ENCODE measurements around the gene BGLAP. TPM values are rescaled to one million over a fixed set of nuclear protein-coding genes. Genes with fewer than 3 reads are reported as not detected.

Gene BGLAP
- total RNA-seq, 8 experiments from 2014 or later = 0.36 to 2.6 (median 0.93) TPM

DNA sequence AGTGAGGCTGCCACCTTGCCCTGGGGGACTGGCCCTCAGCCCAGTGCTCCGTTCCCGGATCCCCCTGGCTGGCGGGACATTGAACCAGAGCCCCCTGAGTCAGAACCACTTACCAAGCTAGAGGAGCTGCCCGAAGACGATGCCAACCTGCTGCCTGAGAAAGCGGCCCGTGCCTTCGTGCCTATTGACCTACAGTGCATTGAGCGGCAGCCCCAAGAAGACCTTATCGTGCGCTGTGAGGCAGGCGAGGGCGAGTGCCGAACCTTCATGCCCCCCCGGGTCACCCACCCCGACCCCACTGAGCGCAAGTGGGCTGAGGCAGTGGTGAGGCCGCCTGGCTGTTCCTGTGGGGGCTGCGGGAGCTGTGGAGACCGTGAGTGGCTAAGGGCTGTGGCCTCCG is 43.5 kb downstream of the BGLAP start:
- in situ Hi-C loops (cut with MboI; ENCODE audit: low pct_unique_long_range_greater_than_20kb in 2 of 9, low sequenced_read_pairs in 9 of 9, unreplicated experiment in 9 of 9) = no loop called here
- Histone ChIP-seq H3K4me3 (no peak overlapping the region), H3K4me1 (replicated peaks in 1 of 2) (peaks cover 15 to 16% of the 10 kb centered on the region in 2 donors), H3K27ac (no peak overlapping the region)
- WGBS, 10 experiments = 86 to 100% methylated on average over 4 to 11 of the region's 21 CpGs; no CpG with 5 or more reads in 8 of the 10 experiments
- no peak for ATAC-seq (replicated peaks in 6 of 8)

DNA sequence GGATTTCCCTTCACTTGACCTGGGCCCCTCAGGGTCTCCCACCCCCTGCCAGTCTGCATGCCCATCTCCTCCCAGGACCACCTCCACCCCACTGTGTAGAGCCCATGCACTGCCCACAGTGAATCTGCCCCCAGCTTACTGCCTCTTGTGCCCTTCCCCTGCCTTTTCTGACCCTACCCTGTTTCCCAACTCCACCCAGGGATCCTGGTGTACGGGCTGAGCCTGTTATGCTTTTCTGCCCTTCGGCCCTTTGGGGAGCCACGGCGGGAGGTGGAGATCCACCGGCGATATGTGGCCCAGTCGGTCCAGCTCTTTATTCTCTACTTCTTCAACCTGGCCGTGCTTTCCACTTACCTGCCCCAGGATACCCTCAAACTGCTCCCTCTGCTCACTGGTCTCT is 44.1 kb downstream of the BGLAP start:
- H3K4me3 ChIP-seq = no peak overlapping the region
- H3K4me1 ChIP-seq (replicated peaks in 1 of 2) = peaks cover 16 to 17% of the 10 kb centered on the region in 2 donors
- WGBS, 10 experiments = 92 to 100% (median 97%) methylated on average over 1 to 5 of the region's 8 CpGs; no CpG with 5 or more reads in 6 of the 10 experiments
- H3K27ac ChIP-seq = no peak overlapping the region
- ATAC-seq (replicated peaks in 6 of 8) = no peak
- in situ Hi-C loops (cut with MboI; ENCODE audit: low pct_unique_long_range_greater_than_20kb in 2 of 9, low sequenced_read_pairs in 9 of 9, unreplicated experiment in 9 of 9) = no loop called here

DNA sequence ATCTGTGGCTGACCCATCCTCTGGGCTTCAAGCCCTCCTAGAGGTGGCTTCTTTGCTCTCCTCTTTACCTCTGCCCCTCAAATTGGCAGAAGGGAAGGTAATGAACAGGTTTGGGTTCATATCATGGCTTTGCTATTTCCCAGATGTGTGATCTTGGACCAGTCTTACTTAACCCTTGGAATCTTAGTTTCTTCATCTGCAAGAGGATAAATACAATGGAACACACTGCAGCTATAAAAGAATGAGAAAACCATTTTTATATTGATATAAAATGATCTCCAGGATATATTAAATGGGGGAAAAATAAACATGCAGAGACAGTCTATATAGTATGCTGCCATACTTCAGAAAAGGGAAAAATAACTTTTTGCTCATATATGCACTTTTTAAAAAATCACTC is 47.9 kb downstream of the BGLAP start:
- ATAC-seq (replicated peaks in 6 of 8) = no peak
- Histone ChIP-seq H3K4me1 (replicated peaks in 1 of 2) (peaks cover 11 to 14% of the 10 kb centered on the region in 2 donors), H3K4me3 (no peak overlapping the region), H3K27ac (no peak overlapping the region)
- in situ Hi-C loops (cut with MboI; ENCODE audit: low pct_unique_long_range_greater_than_20kb in 2 of 9, low sequenced_read_pairs in 9 of 9, unreplicated experiment in 9 of 9) = no loop called here

DNA sequence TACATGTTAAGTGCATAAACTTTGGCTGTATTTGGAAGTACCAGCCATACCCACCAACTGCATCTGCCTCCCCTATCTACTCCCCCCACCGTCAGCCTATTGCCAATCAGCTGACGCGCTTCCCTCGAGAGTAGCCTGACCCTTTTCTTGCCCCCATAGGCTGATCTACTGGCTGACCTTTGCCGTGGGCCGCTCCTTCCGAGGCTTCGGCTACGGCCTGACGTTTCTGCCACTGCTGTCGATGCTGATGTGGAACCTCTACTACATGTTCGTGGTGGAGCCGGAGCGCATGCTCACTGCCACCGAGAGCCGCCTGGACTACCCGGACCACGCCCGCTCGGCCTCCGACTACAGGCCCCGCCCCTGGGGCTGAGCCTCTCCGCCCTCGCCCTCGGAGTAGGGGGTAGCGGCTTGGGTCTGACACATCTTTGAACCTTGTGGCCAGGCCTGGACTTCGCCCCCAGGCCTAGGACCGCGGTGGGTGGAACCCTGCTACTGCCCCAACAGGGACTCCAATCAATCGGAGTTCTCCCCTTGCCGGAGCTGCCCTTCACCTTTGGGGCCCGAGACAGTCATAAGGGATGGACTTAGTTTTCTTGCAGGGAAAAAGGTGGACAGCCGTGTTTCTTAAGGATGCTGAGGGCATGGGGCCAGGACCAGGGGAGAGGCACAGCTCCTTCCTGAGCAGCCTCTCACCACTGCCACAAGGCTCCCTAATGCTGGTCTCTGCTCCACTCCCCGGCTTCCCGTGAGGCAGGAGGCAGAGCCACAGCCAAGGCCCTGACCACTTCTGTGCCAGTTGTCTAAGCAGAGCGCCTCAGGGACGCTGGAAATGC is 49.5 kb downstream of the BGLAP start:
- 2 to 40% (median 13%) methylated on average over 2 to 15 of the region's 37 CpGs; no CpG with 5 or more reads in 2 of the 10 experiments for WGBS, 10 experiments
- peak overlapping the region; percentile 63 to 83 for H3K27ac ChIP-seq
- H3K4me3 ChIP-seq = peak overlapping the region; percentile 22 to 33 (median 29)
- ATAC-seq (replicated peaks in 6 of 8) = peak; percentile 92 to 98 (median 95)
- in situ Hi-C loops (cut with MboI; ENCODE audit: low pct_unique_long_range_greater_than_20kb in 2 of 9, low sequenced_read_pairs in 9 of 9, unreplicated experiment in 9 of 9) = no loop called here
- peaks cover 14 to 19% of the 10 kb centered on the region in 2 donors for H3K4me1 ChIP-seq (replicated peaks in 1 of 2)

Other genes with a start within 250 kb of the BGLAP start
- 100 to 1,000 TPM; 199 to 383 (median 327) TPM for gene SSR2, start 221.2 kb upstream of the BGLAP start, total RNA-seq
- 10 to 100 TPM; 22.7 to 51.1 (median 35.0) TPM for gene UBQLN4, start 188.4 kb upstream of the BGLAP start, total RNA-seq
- gene LAMTOR2, start 187.4 kb upstream of the BGLAP start, total RNA-seq = 100 to 1,000 TPM in 5 of 8 experiments, 10 to 100 TPM in 3; 85.2 to 166 (median 102) TPM
- 1 to 10 TPM in 3 of 8 experiments, under 1 TPM in 2, not detected in 3; 0.50 to 1.3 (median 1.1) TPM for gene RAB25, start 181.0 kb upstream of the BGLAP start, total RNA-seq
- gene MEX3A, start 159.7 kb upstream of the BGLAP start, total RNA-seq = 10 to 100 TPM in 7 of 8 experiments, 1 to 10 TPM in 1; 1.2 to 92.3 (median 33.9) TPM
- gene LMNA, start 127.5 kb upstream of the BGLAP start, total RNA-seq = 100 to 1,000 TPM in 3 of 8 experiments, 10 to 100 TPM in 5; 29.8 to 370 (median 68.0) TPM
- 1 to 10 TPM in 7 of 8 experiments, under 1 TPM in 1; 0.85 to 6.1 (median 2.7) TPM for gene SEMA4A, start 88.6 kb upstream of the BGLAP start, total RNA-seq
- 10 to 100 TPM; 16.5 to 26.8 (median 20.9) TPM for gene SLC25A44, start 48.1 kb upstream of the BGLAP start, total RNA-seq
- 100 to 1,000 TPM in 1 of 8 experiments, 10 to 100 TPM in 7; 19.8 to 131 (median 46.3) TPM for gene PMF1, start 29.2 kb upstream of the BGLAP start, total RNA-seq
- 1 to 10 TPM in 7 of 8 experiments, under 1 TPM in 1; 0.61 to 8.6 (median 2.6) TPM for gene PAQR6, start 5.9 kb downstream of the BGLAP start, total RNA-seq
- 10 to 100 TPM; 34.5 to 78.8 (median 62.7) TPM for gene SMG5, start 40.6 kb downstream of the BGLAP start, total RNA-seq
- 1 to 10 TPM; 3.1 to 6.5 (median 4.8) TPM for gene TMEM79, start 42.1 kb downstream of the BGLAP start, total RNA-seq
- 100 to 1,000 TPM in 1 of 8 experiments, 10 to 100 TPM in 7; 16.3 to 138 (median 33.0) TPM for gene GLMP, start 53.5 kb downstream of the BGLAP start, total RNA-seq
- gene VHLL, start 57.1 kb downstream of the BGLAP start, total RNA-seq = 1 to 10 TPM in 1 of 8 experiments, under 1 TPM in 5, not detected in 2; 0.46 to 1.4 (median 0.67) TPM
- gene CCT3, start 96.1 kb downstream of the BGLAP start, total RNA-seq = 100 to 1,000 TPM; 204 to 465 (median 351) TPM
- gene TSACC, start 96.3 kb downstream of the BGLAP start, total RNA-seq = 1 to 10 TPM in 3 of 8 experiments, under 1 TPM in 3, not detected in 2; 0.22 to 8.3 (median 1.2) TPM
- 1 to 10 TPM in 1 of 8 experiments, under 1 TPM in 4, not detected in 3; 0.38 to 1.8 (median 0.50) TPM for gene RHBG, start 127.0 kb downstream of the BGLAP start, total RNA-seq

Data from motor neuron (in vitro differentiated cells).